ENCODE measurements around the gene EXOC6B.
A peak's percentile ranks its signal among the peaks of the same experiment; 100 is the strongest.

DNA sequence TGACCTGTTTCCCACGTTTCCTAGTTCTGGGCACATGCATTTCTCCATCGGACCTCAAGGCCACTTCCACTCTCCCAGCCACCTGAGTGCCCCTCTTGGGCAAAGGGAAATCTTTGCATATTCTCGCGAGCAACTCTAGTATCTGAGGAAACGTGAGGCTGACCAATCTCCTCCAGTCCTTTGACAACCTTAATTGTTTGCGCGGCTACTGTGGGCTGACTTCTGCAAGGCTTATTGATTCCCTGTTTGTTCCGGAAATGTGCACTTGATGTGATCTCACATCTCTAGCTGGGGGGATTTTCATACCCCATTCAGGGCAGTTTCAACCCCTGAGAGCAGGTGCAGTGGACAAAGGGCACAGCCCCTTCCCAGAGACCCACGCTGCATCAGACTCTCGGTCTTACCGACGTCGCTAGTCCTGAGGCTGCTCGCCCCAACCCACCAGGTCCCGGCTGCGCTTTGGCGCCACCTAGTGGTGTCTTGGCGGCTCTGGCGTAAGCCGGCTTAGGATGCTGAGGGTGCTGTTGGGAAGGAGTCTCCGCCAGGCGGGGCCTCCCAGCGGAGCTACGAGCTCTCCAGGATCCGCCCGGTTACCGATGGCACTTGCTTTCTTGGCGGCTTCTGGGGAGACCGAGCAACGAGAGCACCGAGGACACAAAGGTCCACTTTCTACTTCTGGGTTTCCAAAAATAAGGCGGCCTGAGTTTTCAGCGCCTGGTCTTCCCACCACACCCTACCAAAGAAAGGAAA, 36.6 kb upstream of the EXOC6B start:
- TF ChIP-seq, protein P1, sequence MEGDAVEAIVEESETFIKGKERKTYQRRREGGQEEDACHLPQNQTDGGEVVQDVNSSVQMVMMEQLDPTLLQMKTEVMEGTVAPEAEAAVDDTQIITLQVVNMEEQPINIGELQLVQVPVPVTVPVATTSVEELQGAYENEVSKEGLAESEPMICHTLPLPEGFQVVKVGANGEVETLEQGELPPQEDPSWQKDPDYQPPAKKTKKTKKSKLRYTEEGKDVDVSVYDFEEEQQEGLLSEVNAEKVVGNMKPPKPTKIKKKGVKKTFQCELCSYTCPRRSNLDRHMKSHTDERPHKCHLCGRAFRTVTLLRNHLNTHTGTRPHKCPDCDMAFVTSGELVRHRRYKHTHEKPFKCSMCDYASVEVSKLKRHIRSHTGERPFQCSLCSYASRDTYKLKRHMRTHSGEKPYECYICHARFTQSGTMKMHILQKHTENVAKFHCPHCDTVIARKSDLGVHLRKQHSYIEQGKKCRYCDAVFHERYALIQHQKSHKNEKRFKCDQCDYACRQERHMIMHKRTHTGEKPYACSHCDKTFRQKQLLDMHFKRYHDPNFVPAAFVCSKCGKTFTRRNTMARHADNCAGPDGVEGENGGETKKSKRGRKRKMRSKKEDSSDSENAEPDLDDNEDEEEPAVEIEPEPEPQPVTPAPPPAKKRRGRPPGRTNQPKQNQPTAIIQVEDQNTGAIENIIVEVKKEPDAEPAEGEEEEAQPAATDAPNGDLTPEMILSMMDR (IDR thresholded peaks at IDR 0.05), result peak; percentile 88 to 100 (median 100)
- no peak for TF ChIP-seq POLR2A (IDR thresholded peaks at IDR 0.05)
